K562 (cell line): ENCODE measurements around the gene FGF12. TPM values are rescaled to one million over a fixed set of nuclear protein-coding genes. Genes with fewer than 3 reads are reported as not detected.

Source experiments
- ATAC-seq: fragments of 200-7000 bp; cut with Tn5 transposase; 3 replicates; pipeline ENCODE4 v1.9.1; 2020; ENCODE audit warnings: moderate library complexity
- BruUV-seq: library from RNA; stranded (reverse); fragments of 400-500 nt; replicated peaks from 2 replicates; lab custom pipeline; 2021; lab: Mats Ljungman, UMichigan
- CTCF ChIA-PET: fragments of 300-600 bp; formaldehyde crosslinking; extraction: SDS; loops from one replicate; lab custom pipeline; 2021; ENCODE audit warnings: low intra/inter-chr PET ratio; lab: Yijun Ruan, JAX
- POLR2A ChIA-PET: fragments of 300-600, 350-650 bp; sonication (Branson Sonifier 250); formaldehyde crosslinking; extraction: SDS; loops from one replicate; lab custom pipeline; 2021; ENCODE audit warnings: antibody characterized with exemption, inconsistent platforms; lab: Yijun Ruan, JAX
- DNase-seq, 4 experiments: peaks; one replicate each; pipeline versions ENCODE4 v3.0.0 to v3.0.0-alpha.2; 2011 to 2018; ENCODE audit warnings: low spot score in 3 of 4, mixed read lengths in 3 of 4; ENCODE audit errors: extremely low read depth in 1 of 4
- FAIRE-seq: peaks from 2 replicates; lab custom pipeline; 2011; peaks lifted over from hg19 to GRCh38; lab: Jason Lieb, UNC
- H2AFZ ChIP-seq: 2 replicates; pipeline ENCODE4 v1.6.0; 2011; ENCODE audit warnings: low read depth, low read length, control low read depth, inconsistent platforms
- H3K27ac ChIP-seq: fragments of 200-600 bp; 3 replicates; pipeline ENCODE4 v1.8.0; 2011; ENCODE audit warnings: low read depth, mild to moderate bottlenecking, control low read depth, inconsistent platforms, low read length, moderate library complexity, mixed read lengths; ENCODE audit errors: extremely low read depth
- H3K27me3 ChIP-seq, 2 experiments: fragments of 300-600 bp in 1 of 2; 2 replicates in 1 of 2; 3 replicates in 1 of 2; pipeline versions ENCODE4 v1.6.0 to v1.8.0; 2011; ENCODE audit warnings: inconsistent platforms in 2 of 2, low read length in 2 of 2, mild to moderate bottlenecking in 1 of 2, mixed read lengths in 1 of 2, moderate library complexity in 1 of 2; ENCODE audit not compliant: control insufficient read depth in 2 of 2, insufficient read depth in 2 of 2
- H3K36me3 ChIP-seq: fragments of 300-600 bp; 3 replicates; pipeline ENCODE4 v1.8.0; 2011; ENCODE audit warnings: mild to moderate bottlenecking, low read length, inconsistent platforms; ENCODE audit not compliant: control insufficient read depth, insufficient read depth
- H3K4me1 ChIP-seq, 2 experiments: fragments of 200-600 bp in 1 of 2; replicated peaks in 1 of 2; 2 replicates in 1 of 2; 3 replicates in 1 of 2; pipeline versions ENCODE4 v1.5.1 to v1.8.0; 2011; ENCODE audit warnings: inconsistent platforms in 2 of 2, low read length in 2 of 2, mild to moderate bottlenecking in 1 of 2, mixed read lengths in 1 of 2, moderate library complexity in 1 of 2; ENCODE audit not compliant: control insufficient read depth in 2 of 2, insufficient read depth in 2 of 2
- H3K4me2 ChIP-seq: 2 replicates; pipeline ENCODE4 v1.6.1; 2011; ENCODE audit warnings: low read length, control low read depth, inconsistent platforms, mixed read lengths; ENCODE audit not compliant: insufficient read depth
- H3K4me3 ChIP-seq: fragments of 200-600 bp; sonication (generic), shearing (Covaris generic); 2 replicates; pipeline ENCODE4 v1.5.1; 2016; ENCODE audit warnings: control low read depth, inconsistent platforms
- H3K79me2 ChIP-seq: fragments of 200-600 bp; 3 replicates; pipeline ENCODE4 v1.8.0; 2011; ENCODE audit warnings: low read length, inconsistent platforms; ENCODE audit not compliant: control insufficient read depth, insufficient read depth
- H3K9ac ChIP-seq, 2 experiments: 2 replicates each; pipeline versions ENCODE4 v1.6.0 to v1.6.1; 2011; ENCODE audit warnings: low read depth in 2 of 2, low read length in 2 of 2, control low read depth in 1 of 2, inconsistent platforms in 1 of 2, mild to moderate bottlenecking in 1 of 2, mixed read lengths in 1 of 2; ENCODE audit not compliant: insufficient read depth in 1 of 2
- H3K9me1 ChIP-seq: one replicate; pipeline ENCODE4 v1.6.0; 2011; ENCODE audit warnings: inconsistent platforms, mild to moderate bottlenecking, low read length, moderate library complexity; ENCODE audit not compliant: control insufficient read depth, insufficient read depth
- H3K9me3 ChIP-seq: replicated peaks from 2 replicates; pipeline ENCODE4 v1.5.1; 2011; ENCODE audit warnings: low read depth, low read length, inconsistent platforms; ENCODE audit not compliant: control insufficient read depth, insufficient read depth
- H4K20me1 ChIP-seq: replicated peaks from 2 replicates; pipeline ENCODE4 v1.6.1; 2011; ENCODE audit warnings: low read length, inconsistent platforms, mixed read lengths; ENCODE audit not compliant: control insufficient read depth, insufficient read depth
- ARID4B ChIP-seq: sonication (generic); formaldehyde crosslinking; IDR thresholded peaks from 2 replicates; pipeline ENCODE4 v1.8.0; 2022; ENCODE audit warnings: mild to moderate bottlenecking, missing genetic modification reagents
- CBX3 ChIP-seq, 2 experiments: IDR thresholded peaks; 1 replicate in 1 of 2; 2 replicates in 1 of 2; pipeline ENCODE4 v1.6.1; 2012; ENCODE audit warnings: inconsistent platforms in 2 of 2, low read length in 2 of 2, borderline replicate concordance in 1 of 2, control low read depth in 1 of 2
- ELK1 ChIP-seq: sonication (generic); formaldehyde crosslinking; IDR thresholded peaks from 2 replicates; pipeline ENCODE4 v1.8.1; 2022; ENCODE audit warnings: missing genetic modification reagents
- ILK ChIP-seq: fragments of 450-650 bp; IDR thresholded peaks from 2 replicates; pipeline ENCODE4 v1.6.1; 2016; ENCODE audit warnings: missing genetic modification characterization, low read depth, mild to moderate bottlenecking, missing compliant biosample characterization, moderate library complexity, borderline replicate concordance
- RBM22 ChIP-seq: fragments of 200-400 bp; formaldehyde crosslinking; IDR thresholded peaks from 2 replicates; pipeline ENCODE4 v1.6.1; 2018; ENCODE audit warnings: low read length, low read depth; ENCODE audit not compliant: poor library complexity, severe bottlenecking
- WGBS: fragments of 100-300 bp; shearing (Covaris generic); methylation state at CpG from one replicate; pipeline ENCODE4 v1.1.6; 2016; ENCODE audit warnings: low coverage, mixed read lengths; ENCODE audit not compliant: insufficient coverage; ENCODE audit errors: missing lambda C conversion rate; 5-methylcytosine and 5-hydroxymethylcytosine counted together
- in situ Hi-C: fragments of 300-500 bp; cut with MboI; formaldehyde crosslinking; loops from 4 replicates; pipeline ENCODE4 v1.15.0; 2018; ENCODE audit warnings: inconsistent platforms, mixed read lengths
- intact Hi-C: fragments of 100-400 bp; cut with micrococcal nuclease; formaldehyde crosslinking; loops from 2 replicates; pipeline ENCODE4 v1.14.2; 2022
- polyA plus RNA-seq, 8 experiments: library from polyadenylated mRNA; depleted of rRNA in 4 of 8; stranded (reverse) in 5 of 8; unstranded in 3 of 8; fragments of >200 nt; fragmentation: Nextera tagmentation in 2 of 8; fragmentation: Illumina TruSeq in 1 of 8; extraction: Ambion mirVana in 2 of 8; extraction: Trizol in 1 of 8; gene quantifications; 2 replicates each; pipeline versions ENCODE4 v1.2.1 to v1.2.3, GENCODE V29; 2011 to 2014; ENCODE audit warnings: inconsistent platforms in 1 of 8, missing spikeins in 1 of 8
- total RNA-seq, 7 experiments: library from RNA; depleted of rRNA in 6 of 7; stranded (reverse); fragments of >200 nt in 6 of 7; fragmentation: Illumina TruSeq in 2 of 7; extraction: Trizol in 2 of 7; gene quantifications; 2 replicates each; pipeline versions ENCODE4 v1.2.1 to v1.2.3, GENCODE V29; 2011 to 2021; ENCODE audit warnings: low replicate concordance in 1 of 7

FGF12 gene
- total and polyA plus RNA-seq, 9 of the 15 experiments (the other 6 are each of a cell fraction or from before 2014, with no cell fraction given), result not detected

- H3K27ac ChIP-seq, result no peak overlapping the region
- CTCF ChIA-PET, result no interaction called here
- no peaks in the 10 kb centered on the region for H3K9me1 ChIP-seq
- no peak overlapping the region for H3K9ac ChIP-seq
- intact Hi-C loops, result no loop called here
- no peak for ATAC-seq
- TF ChIP-seq RBM22 (no peak), CBX3 (IDR thresholded peaks at IDR 0.05; ENCODE audit: borderline replicate concordance in 1 of 2, low read length in 2 of 2) (no peak)
- TF ChIP-seq, all 486 proteins: peak for 0
- Histone ChIP-seq H3K27me3 (no peaks in the 10 kb centered on the region), H3K9me3 (peaks cover 3% of the 10 kb centered on the region; the same call in 1 of the 2 replicates), H3K4me1 (no peaks in the 10 kb centered on the region), H3K79me2 (no peaks in the 10 kb centered on the region), H4K20me1 (no peaks in the 10 kb centered on the region), H2AFZ (no peak overlapping the region), H3K36me3 (no peaks in the 10 kb centered on the region), H3K4me3 (no peak overlapping the region), H3K4me2 (no peak overlapping the region)
- 4% methylated on average over 2 of the region's 2 CpGs for WGBS
- in situ Hi-C loops, result no loop called here
- POLR2A ChIA-PET, result no interaction called here
- no peak for FAIRE-seq
- BruUV-seq, result no TSS peak
- DNase-seq, result no peak
Measured at GRCh38 chr3:192597913-192598312, 129.4 kb downstream of the FGF12 start.

- CTCF ChIA-PET, result no interaction called here
- H3K79me2 ChIP-seq, result no peaks in the 10 kb centered on the region
- no peaks in the 10 kb centered on the region for H3K36me3 ChIP-seq
- in situ Hi-C loops, result no loop called here
- no peak for ATAC-seq
- FAIRE-seq, result no peak
- 0% methylated on average over 2 of the region's 2 CpGs for WGBS
- H4K20me1 ChIP-seq, result no peaks in the 10 kb centered on the region
- no peaks in the 10 kb centered on the region for H3K4me1 ChIP-seq
- no TSS peak for BruUV-seq
- H3K27me3 ChIP-seq, result no peaks in the 10 kb centered on the region
- no peak overlapping the region for H3K4me2 ChIP-seq
- no peak for TF ChIP-seq ARID4B
- TF ChIP-seq ELK1, result no peak
- no peak for TF ChIP-seq ILK (tag)
- DNase-seq, result no peak
- peaks cover 3% of the 10 kb centered on the region; the same call in 1 of the 2 replicates for H3K9me3 ChIP-seq
- H3K9ac ChIP-seq, result no peak overlapping the region
- no peak overlapping the region for H2AFZ ChIP-seq
- POLR2A ChIA-PET, result no interaction called here
- intact Hi-C loops, result no loop called here
- no peak overlapping the region for H3K4me3 ChIP-seq
- no peak overlapping the region for H3K27ac ChIP-seq
- no peaks in the 10 kb centered on the region for H3K9me1 ChIP-seq
Measured at GRCh38 chr3:192597506-192597905, 129.8 kb downstream of the FGF12 start.
